Measurements from ENCODE around the gene PTPRC.

The PTPRC gene

DNA sequence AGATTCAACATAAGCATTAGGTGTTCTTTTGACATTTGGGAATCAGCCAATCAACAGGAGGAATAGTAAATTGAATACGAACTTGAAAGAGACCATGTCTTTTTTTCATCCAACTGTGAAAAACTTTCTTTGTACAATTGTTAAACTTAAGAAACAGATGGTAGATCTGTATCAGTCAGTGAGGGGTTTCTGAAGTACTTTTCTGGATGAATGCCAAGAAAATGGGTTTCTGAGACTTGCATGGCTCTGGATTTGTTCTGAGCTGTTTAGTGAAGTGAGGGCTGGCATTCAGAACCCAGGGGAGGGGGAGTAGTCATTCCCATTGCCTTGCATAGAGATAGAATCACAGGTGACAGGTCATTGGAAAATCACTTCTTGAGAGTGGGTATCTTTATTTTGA, 37.4 kb downstream of the PTPRC start:
- DNase-seq (ENCODE audit: low spot score) = no peak

DNA sequence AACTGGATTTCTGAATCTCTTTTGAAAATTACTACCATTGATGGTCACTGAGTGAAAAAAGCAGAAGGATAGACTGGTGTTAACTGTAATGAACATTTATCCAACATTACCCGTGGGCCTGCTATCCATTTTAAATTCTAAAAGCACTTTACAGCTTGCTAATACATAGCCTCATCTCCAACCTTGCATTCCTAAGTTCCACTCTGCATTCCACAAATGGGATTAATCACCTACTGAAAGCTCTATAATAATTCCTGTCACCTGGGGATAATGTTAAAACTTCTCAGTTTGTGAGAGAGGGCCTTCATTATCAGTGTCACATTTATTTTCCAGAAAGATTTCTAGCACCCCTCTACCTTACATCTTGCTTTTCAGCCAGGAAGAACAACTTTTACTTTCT, 38.2 kb downstream of the PTPRC start:
- peak; percentile 20 for DNase-seq (ENCODE audit: low spot score)

DNA sequence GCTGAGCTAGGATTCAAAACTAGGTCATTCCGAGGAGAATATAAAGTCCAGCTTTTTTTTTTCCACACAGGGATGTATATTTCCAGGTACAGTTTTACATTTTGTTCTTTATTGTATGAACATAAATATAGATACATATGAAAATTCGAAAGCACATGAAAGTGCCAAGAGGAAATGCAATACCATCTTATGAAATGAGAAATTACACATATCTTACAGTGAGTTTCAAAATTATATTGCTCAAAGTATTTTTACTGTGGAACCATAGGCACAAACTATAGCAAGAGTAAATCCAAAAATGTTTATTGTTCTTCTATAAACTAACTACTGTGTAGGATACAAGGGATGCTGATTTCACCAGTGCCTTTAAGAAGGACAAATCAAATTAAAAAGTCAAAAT, 39.0 kb downstream of the PTPRC start:
- DNase-seq (ENCODE audit: low spot score) = no peak

DNA sequence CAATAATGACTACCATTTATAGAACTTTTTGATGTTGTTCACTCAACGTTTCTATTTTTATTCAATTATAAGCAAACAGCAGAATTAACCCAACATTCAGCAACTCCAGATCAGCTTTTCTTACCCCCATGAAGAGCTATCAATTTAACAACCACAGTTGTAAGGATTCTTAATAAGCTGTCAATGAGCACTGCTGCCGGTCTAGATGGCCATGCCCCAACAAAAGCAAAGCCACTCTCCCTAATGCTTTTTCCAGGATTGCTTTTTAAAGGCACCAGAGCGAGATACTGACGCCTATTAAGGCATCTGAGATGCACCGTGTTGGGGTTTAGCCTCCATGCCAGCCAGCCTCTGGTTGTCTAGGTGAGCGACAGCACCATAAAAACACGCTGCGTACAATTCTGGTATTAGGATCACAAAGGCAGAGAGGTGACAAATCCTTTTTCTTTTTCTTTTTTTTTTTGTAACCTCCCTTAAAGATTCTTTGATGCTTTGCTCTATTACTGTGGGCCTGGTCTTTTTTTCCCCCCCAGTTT, 39.5 kb downstream of the PTPRC start:
- DNase-seq (ENCODE audit: low spot score) = no peak

DNA sequence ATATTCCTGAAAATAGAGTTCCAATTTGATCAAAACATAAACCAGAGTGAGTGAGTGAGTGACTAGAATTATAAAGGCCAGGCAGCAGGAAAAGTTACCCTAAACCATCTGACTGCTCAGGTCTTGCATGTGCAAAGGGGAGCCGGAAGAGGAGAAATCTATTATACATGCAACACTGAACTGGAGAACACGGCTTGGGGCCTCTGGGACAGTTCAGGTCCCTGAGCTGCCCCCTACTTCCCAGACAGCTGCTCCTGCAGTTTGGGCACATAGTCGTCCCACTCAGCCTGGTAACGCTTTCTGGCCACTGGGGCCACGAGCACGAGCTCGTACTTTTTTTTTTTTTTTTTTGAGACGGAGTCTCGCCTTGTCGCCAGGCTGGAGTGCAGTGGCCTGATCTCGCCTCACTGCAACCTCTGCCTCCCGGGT, 40.1 kb downstream of the PTPRC start:
- DNase-seq (ENCODE audit: low spot score) = no peak

DNA sequence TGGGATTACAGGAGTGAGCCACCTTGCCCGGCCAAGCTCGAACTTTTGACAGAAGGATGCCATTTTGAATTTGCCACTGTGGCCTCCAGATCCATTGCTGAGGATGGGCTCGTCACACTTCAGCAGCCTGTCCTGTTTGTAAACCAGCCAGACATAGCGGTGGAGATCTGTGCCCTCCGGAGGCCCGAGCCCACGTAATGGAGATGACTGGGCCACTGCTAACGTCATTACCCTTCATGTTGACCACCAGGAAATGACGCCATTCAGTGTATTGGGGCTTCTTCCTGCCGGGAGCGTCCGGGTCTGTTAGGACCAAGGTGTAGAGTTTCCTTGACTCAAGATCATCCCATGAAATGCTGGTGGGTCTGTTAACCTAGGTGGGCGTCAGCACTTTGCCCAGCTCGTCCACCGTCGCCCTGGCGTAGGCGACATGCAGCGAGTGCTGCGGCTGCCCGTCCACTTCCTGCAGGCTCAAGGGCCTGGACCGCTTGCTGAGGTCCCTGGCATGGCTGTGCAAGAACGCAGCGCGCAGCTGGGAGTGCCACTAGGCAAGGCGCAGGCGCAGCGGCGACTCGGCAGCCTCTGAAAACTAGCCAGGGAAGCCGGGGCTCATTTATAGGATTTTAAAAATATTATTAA, 40.8 kb downstream of the PTPRC start:
- DNase-seq (ENCODE audit: low spot score) = no peak

DNA sequence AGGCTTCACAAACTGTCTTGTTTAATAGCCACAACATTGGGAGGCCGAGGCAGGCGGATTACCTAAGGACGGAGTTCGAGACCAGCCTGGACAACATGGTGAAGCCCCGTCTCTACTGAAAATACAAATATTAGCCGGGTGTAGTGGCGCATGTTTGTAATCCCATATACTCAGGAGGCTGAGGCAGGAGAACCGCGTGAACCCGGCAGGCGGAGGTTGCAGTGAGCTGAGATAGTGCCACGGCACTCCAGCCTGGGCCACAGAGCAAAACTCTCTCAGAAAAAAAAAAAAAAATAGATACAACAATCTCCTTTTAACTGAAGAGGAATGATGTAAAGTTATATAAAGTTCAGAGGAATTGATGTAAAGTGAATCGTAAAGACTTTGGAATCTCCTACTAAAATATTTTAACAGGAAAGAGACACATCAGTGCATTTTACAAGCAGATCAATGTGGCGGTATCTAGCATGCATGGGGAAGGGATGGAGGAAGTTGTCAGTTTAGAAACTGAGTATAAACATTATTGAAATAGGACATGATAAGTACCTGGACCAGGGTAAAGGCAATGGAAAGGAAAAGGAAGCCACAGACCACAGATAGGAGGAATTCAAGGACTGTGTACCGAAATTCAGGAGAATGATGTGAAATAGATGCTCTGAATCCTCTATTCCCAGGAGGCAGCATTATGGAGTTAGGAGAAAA, 41.5 kb downstream of the PTPRC start:
- no peak for DNase-seq (ENCODE audit: low spot score)

DNA sequence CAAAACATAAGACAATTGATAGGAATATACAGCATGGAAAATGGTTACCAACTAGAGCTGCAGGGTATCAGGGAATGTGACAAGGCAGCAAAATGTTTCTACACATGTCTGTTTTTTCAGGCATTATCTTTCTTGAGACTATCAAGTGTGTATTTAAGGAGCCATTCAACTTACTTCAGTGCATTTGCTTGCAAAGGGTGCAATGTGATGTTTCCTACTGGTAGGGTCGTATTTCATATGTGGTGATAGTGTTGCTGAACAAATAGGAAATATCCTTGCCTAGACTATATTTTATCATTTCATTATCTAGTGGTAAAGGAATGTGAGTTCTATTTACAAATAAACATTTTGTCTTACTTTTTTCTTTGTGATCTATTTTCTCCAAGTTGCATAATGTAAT, 42.4 kb downstream of the PTPRC start:
- no peak for DNase-seq (ENCODE audit: low spot score)

DNA sequence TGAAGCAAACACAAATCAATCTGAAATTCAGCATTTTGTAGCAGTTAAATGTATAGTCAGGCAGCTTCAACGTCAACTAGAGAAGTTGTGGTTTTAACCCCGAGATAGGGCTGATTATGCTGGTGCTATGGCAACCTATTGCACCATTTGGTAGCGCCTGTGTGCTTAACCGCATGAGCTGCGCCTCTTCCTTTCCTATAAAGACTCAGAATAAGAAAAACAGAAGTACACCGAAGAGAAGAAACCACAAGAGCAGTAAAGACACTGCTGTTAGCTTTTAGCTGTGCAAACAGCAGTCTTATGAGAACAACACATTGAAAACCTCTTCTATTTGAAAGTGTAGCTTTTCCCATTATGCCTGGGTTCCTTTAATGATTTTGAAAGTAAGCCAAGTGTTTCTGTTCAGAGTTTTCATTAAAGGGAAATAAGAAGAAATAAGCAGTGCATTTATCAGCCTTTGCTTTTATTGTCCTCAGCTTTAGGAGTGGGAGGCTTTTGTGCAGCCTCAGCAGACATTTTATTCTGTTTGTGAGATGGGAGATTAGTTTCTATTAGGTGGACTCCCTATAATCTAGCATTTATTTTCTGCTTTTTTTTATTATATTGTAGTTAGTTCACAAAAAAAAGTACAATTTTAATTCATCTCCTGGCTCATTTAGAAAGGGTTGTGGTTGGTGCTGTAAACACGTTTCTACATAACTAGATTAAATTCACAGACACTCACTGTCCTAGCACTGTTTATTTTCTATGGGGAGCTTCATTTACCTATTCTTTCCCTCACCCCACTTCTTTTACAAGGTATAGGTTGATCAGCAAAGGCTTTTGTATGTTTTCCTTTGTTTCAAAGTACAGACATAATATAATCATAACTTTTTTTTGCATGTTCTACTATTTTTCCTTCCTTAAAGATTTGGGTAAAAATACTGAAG, 43.3 kb downstream of the PTPRC start:
- peak; percentile 65 for DNase-seq (ENCODE audit: low spot score)

DNA sequence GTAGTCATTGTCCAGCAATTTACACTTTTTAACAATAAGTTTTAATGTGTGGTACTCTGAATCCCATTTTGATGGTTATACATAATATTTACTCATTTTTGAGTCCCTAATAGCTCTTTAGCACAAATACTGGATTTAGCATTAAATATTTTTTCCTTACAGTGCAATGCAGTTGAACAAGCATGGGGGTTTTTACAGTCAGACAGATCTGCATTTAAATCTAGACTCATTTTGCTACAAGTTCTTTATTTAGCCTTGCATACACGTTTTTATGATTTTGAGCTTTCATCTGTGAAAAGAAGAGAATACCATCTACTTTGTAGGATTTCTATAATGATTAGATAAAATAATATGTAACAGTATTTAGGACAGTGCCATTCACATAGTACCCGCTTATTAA, 44.0 kb downstream of the PTPRC start:
- no peak for DNase-seq (ENCODE audit: low spot score)

DNA sequence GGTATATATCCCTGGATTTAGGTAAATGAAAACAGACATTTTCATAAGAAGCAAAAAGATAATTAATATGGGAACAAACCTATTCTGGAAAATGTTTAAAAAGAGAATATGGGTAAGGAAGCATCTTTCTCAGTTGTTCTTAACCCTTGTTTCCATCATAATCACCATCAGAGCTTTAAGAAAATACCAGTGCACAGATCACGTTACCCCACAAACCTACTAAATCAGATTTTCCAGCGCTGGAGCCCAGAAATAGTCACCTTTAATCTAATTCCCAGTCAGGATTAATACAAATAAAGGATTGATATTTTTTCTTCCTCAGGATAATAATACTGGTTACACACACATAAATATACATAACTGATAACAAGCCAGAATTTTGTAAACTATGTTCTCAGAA, 44.6 kb downstream of the PTPRC start:
- no peak for DNase-seq (ENCODE audit: low spot score)

DNA sequence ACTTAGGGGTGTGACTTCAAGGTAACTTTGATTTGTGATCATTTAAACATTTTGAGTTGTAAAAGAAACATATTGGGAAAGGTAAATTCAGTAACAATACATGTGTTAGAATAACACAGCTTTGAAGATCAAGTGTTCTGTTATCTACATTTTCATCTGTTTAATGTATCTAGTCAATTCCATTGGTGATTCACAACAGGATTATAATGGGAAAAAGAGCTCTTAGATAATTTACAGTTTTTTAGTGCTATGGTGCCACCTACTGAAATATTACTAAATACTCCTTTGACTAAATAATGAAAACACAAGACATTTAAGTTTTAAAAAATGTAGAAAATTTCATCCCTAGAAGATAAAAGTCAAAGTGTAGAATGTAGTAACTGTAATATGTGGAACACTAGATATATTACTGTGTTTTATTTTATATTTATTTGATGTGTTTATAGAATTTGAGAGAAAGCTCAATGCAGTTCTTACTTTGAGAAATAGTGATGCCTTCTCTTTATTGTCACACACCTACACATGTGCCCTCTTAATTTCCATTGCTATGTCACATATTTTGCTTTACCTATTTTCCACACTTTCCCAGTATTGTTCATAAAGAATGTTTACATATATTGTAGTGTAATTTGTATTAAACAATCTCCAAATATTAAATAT, 47.4 kb downstream of the PTPRC start:
- DNase-seq (ENCODE audit: low spot score) = peak; percentile 33

DNA sequence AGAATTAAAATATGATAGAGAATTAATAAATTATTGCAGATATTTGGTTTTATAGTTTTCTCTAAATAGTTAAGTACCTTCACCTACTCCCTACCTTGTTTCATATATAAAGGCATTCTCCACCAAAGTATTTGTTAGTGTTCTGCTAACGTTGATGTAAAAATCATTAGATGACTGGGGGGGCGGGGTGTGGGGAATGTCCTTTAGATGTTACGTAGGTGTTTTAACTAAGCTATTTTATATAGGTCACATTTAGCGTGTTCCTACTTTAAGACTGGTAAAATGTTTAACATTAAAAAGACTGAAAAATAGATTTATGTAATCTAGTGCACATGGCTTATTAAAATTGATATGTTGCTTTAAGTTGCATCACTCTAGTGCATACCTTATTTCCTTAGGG, 48.6 kb downstream of the PTPRC start:
- DNase-seq (ENCODE audit: low spot score) = no peak

DNA sequence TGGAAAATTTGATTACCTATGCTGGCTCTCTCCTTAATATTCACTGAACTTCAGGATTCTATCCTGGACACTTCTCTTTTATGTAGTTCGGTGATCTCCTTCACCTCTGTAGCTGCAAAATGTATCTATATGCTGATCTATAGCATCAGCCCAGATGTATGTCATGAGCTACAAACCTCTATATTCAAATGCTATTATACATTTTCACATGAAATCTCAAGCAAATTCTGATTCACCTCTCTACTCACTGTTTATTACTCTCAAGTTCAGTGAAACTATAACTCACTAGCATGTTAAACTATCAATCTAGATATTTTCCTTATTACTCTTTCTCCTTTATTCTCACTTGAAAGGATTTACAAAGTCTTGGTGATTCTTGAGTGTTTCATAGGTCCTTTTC, 52.2 kb downstream of the PTPRC start:
- no peak for DNase-seq (ENCODE audit: low spot score)

DNA sequence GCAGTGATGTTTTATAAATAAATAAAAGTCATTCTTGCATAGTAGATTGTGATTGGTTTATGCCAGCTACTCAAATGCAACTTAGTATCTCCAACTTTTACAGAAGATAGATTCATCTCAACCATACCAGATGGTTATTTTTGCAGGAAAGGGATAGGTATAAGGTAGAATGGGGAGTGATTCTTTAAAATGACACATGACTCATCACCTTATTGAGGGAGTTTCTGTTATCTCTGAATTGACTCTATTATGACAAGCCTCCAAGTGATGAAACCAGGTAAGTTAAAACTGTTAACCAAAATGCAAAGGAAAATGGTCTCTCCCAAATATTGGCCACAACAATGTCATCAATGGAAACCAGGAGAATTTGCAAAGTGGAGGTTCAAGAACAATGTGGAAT, 54.5 kb downstream of the PTPRC start:
- DNase-seq (ENCODE audit: low spot score) = no peak

DNA sequence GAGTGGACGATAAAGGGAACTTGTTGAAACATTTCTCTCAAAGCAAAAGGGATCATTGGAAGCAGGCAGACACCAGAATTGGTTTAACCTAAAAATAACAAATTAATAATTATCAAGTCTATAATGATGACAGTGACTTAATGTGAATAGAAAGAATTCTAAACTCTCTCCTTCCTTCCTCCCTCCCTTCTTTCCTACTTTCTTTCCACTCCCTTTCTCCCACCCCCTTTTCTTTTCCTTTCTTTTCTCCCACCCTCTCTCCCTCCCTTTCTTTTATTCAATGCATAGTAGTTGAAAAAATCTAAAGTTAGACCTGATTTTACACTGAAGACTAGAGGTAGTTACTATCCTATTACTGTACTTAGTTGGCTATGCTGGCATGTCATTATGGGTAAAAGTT, 55.7 kb downstream of the PTPRC start:
- no peak for DNase-seq (ENCODE audit: low spot score)

DNA sequence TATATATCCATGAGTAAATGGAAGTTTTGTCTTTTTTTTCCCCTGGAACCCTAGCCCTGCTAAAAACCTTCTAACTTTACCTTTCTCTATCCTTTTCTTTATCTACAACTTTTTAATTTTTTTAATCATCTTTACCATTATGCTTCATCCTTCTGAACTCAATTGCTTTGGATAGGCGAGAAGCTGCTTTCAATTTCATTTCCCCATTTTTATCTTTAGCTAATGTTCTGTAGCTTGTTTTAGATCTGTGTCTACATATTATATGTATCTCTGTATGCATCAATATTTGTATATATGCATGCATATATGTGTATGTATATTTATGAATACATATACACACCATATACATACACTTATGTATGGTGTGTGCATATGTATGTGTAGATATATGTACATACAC, 57.4 kb downstream of the PTPRC start:
- DNase-seq (ENCODE audit: low spot score) = no peak

DNA sequence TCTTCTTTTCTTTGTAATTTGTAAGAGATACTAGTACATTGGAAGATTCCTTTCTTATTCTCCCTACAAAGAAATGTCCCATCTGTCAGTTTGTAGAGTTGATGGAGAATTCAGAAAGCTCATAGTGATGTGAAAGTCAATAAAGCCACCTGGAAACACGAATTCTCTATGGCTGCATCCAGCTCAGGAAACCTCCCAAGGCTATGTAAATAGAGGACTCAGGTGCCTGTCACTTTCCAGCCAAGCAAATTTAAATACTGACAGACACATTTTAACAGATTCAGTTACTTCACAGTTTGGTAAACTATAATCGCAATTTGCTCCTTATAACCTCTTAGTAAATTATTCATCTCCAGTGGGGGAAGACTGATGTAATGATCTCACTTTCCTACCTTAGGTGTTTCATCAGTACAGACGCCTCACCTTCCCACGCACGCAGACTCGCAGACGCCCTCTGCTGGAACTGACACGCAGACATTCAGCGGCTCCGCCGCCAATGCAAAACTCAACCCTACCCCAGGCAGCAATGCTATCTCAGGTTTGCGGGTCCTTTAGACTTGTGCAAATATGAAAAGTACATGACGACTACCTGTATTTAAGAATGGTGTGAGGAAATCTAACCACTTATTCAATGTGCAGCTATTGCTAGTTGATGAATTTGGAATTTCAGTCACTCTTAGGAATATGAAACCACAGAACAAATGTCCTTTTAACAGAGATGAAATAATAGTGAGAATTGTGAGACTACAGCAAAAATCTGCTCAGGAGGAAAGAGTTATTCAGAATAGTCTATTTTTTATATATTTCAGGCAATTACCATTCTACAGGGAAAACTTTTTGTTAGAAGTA, 60.6 kb downstream of the PTPRC start:
- no peak for DNase-seq (ENCODE audit: low spot score)

DNA sequence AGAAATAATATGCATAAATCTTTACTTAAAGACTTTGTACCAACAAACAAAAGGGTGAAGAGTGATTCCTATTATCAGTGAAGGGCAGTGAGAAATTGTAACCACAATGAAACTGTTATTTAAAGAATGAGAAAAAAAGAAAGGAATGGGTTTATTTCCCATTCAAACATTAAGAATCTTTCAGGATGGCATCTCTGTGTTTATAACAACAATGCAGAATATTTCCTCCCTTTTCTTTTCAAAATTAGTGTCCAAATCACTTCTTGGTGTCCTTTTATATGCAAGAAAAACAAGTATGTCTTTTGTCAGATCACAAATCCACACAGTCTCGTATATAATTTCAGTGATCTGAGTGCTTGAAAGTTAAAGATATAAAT, 61.2 kb downstream of the PTPRC start:
- DNase-seq (ENCODE audit: low spot score) = no peak

DNA sequence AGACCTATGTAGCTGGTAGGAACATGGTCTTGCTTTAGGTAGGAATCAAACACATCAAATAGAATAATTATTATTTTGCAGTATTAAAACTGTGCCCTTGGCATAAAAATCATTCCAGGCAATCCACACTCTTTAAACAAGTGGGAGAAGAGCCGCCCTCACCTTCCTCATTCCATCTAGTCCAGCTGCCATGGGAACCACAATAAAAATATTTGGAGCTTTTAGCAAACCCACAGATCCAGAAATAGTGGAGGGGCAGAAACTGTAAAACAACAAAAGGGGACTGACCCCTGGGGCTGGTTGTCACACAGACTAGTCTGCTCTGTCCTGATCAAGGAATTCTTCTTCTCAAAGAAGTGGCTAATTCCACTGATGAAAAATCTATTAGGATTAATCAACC, 61.6 kb downstream of the PTPRC start:
- DNase-seq (ENCODE audit: low spot score) = peak; percentile 15

DNA sequence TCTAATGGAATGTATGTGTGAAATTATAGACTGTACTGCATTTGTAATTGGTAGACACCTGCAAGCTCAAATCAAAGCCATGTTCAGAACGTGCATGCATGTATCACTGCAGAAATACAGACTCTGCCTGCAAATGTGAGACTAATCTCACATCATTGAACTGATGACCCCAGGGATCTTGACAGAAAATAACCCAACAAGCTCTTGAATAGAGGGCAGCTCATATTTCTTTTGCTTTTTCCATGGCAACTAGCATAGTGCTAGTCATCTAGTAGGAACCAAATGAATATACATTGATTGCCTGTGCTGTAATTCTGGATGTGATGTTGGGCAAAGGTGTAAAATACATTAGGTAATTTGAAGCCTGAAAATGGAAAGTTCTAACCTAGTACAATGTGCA, 62.4 kb downstream of the PTPRC start:
- no peak for DNase-seq (ENCODE audit: low spot score)

Data from GM03348 (cell line).